HCT116 (cell line): ENCODE data around the gene FDXR. TPM values are rescaled to one million over a fixed set of nuclear protein-coding genes. Genes with fewer than 3 reads are reported as not detected.

ENCODE experiments used
- ATAC-seq: fragments of 200-7000 bp; cut with Tn5 transposase; 2 replicates; pipeline ENCODE4 v1.9.1; 2020; ENCODE audit warnings: mild to moderate bottlenecking, moderate library complexity
- BruUV-seq: library from RNA; stranded (reverse); fragments of 400-500 nt; replicated peaks from 2 replicates; lab custom pipeline; 2021; lab: Mats Ljungman, UMichigan
- CTCF ChIA-PET: fragments of 300-600 bp; sonication (Branson Sonifier 250); formaldehyde crosslinking; loops from one replicate; lab custom pipeline; 2021; ENCODE audit warnings: antibody characterized with exemption; lab: Charles Lee
- POLR2A ChIA-PET: fragments of 300-600, 350-600 bp; sonication (Branson Sonifier 250); formaldehyde crosslinking; loops from one replicate; lab custom pipeline; 2021; ENCODE audit warnings: antibody characterized with exemption; lab: Charles Lee
- RAD21 ChIA-PET, 2 experiments: fragments of 300-600 bp; sonication (Branson Sonifier 250); formaldehyde crosslinking; loops; one replicate each; lab custom pipeline; 2023; ENCODE audit warnings: low total read pairs in 2 of 2; ENCODE audit not compliant: uncharacterized antibody in 2 of 2, unreplicated experiment in 2 of 2, low non-redundant PET in 1 of 2; lab: Charles Lee
- DNase-seq: peaks from one replicate; pipeline ENCODE4 v3.0.0-alpha.2; 2010; ENCODE audit warnings: low read depth, low spot score
- H2AFZ ChIP-seq: fragments of 200-600 bp; shearing (Covaris generic), sonication (generic); 2 replicates; pipeline ENCODE4 v1.6.1; 2017; ENCODE audit warnings: low read depth, mixed run types, mixed read lengths, antibody characterized with exemption, low read length; ENCODE audit not compliant: poor library complexity, severe bottlenecking
- H3K27ac ChIP-seq: 2 replicates; pipeline ENCODE4 v1.5.1; 2012; ENCODE audit warnings: low read depth, low read length
- H3K27me3 ChIP-seq: fragments of 200-600 bp; sonication (generic); 2 replicates; pipeline ENCODE4 v1.6.1; 2016; ENCODE audit warnings: mixed run types, low read length, mixed read lengths; ENCODE audit not compliant: insufficient read depth
- H3K36me3 ChIP-seq, 2 experiments: fragments of 200-500 bp in 1 of 2; fragments of 200-600 bp in 1 of 2; sonication (Bioruptor generic) in 1 of 2; sonication (generic) in 1 of 2; 2 replicates each; pipeline versions ENCODE4 v1.5.1 to v1.6.1; 2014 to 2016; ENCODE audit warnings: low read length in 2 of 2, inconsistent platforms in 1 of 2, mixed read lengths in 1 of 2, mixed run types in 1 of 2; ENCODE audit not compliant: insufficient read depth in 2 of 2, control insufficient read depth in 1 of 2
- H3K4me1 ChIP-seq, 2 experiments: fragments of 200-600 bp in 1 of 2; sonication (generic) in 1 of 2; 2 replicates each; pipeline versions ENCODE4 v1.5.1 to v1.6.1; 2012 to 2017; ENCODE audit warnings: low read length in 2 of 2, inconsistent platforms in 1 of 2, mild to moderate bottlenecking in 1 of 2, mixed read lengths in 1 of 2, mixed run types in 1 of 2, moderate library complexity in 1 of 2; ENCODE audit not compliant: insufficient read depth in 2 of 2, control insufficient read depth in 1 of 2
- H3K4me2 ChIP-seq: fragments of 200-600 bp; sonication (generic); 2 replicates; pipeline ENCODE4 v1.6.1; 2017; ENCODE audit warnings: mixed run types, low read length, mixed read lengths
- H3K4me3 ChIP-seq, 2 experiments: fragments of 200-600 bp in 1 of 2; sonication (generic) in 1 of 2; replicated peaks in 1 of 2; 2 replicates each; pipeline ENCODE4 v1.5.1; 2011 to 2016; ENCODE audit warnings: low read length in 2 of 2, control low read depth in 1 of 2, low read depth in 1 of 2, mild to moderate bottlenecking in 1 of 2, mixed read lengths in 1 of 2, mixed run types in 1 of 2
- H3K79me2 ChIP-seq: fragments of 200-600 bp; sonication (generic); 2 replicates; pipeline ENCODE4 v1.6.1; 2017; ENCODE audit warnings: mild to moderate bottlenecking, mixed run types, low read length, moderate library complexity, mixed read lengths; ENCODE audit not compliant: insufficient read depth
- H3K9ac ChIP-seq: fragments of 200-600 bp; sonication (generic); 2 replicates; pipeline ENCODE4 v1.6.1; 2016; ENCODE audit warnings: low read length, mixed read lengths
- H3K9me2 ChIP-seq: fragments of 200-600 bp; sonication (generic), shearing (Covaris generic); 2 replicates; pipeline ENCODE4 v1.6.1; 2017; ENCODE audit warnings: mixed run types, mild to moderate bottlenecking, moderate library complexity; ENCODE audit not compliant: insufficient read depth
- H3K9me3 ChIP-seq, 2 experiments: fragments of 200-500 bp in 1 of 2; fragments of 200-600 bp in 1 of 2; sonication (Bioruptor generic) in 1 of 2; sonication (generic) in 1 of 2; 2 replicates each; pipeline ENCODE4 v1.6.1; 2014 to 2017; ENCODE audit warnings: low read length in 2 of 2, mixed read lengths in 2 of 2, inconsistent platforms in 1 of 2, low read depth in 1 of 2, mild to moderate bottlenecking in 1 of 2, mixed run types in 1 of 2, moderate library complexity in 1 of 2; ENCODE audit not compliant: control insufficient read depth in 1 of 2, insufficient read depth in 1 of 2
- H4K20me1 ChIP-seq: fragments of 200-600 bp; sonication (generic), shearing (Covaris generic); 2 replicates; pipeline ENCODE4 v1.6.1; 2017; ENCODE audit warnings: mixed run types, mild to moderate bottlenecking, moderate library complexity; ENCODE audit not compliant: insufficient read depth
- CBX3 ChIP-seq: IDR thresholded peaks from 2 replicates; pipeline ENCODE4 v1.6.1; 2012; ENCODE audit warnings: low read depth
- CEBPB ChIP-seq: IDR thresholded peaks from 2 replicates; pipeline ENCODE4 v1.6.1; 2012; ENCODE audit warnings: low read depth
- EGR1 ChIP-seq: IDR thresholded peaks from 2 replicates; pipeline ENCODE4 v1.6.1; 2012; ENCODE audit warnings: low read depth
- ELF1 ChIP-seq: IDR thresholded peaks from 2 replicates; pipeline ENCODE4 v1.6.1; 2012; ENCODE audit warnings: low read depth, borderline replicate concordance
- FOSL1 ChIP-seq: IDR thresholded peaks from 2 replicates; pipeline ENCODE4 v1.6.1; 2012; ENCODE audit warnings: low read depth
- POLR2A ChIP-seq: IDR thresholded peaks from 2 replicates; pipeline ENCODE4 v1.7.0; 2011; ENCODE audit warnings: borderline replicate concordance; ENCODE audit not compliant: insufficient read depth, insufficient read length; ENCODE audit errors: extremely low read depth
- POLR2AphosphoS5 ChIP-seq: IDR thresholded peaks from 2 replicates; pipeline ENCODE4 v1.6.1; 2011; ENCODE audit warnings: mild to moderate bottlenecking, low read depth, low read length, moderate library complexity
- SP1 ChIP-seq: IDR thresholded peaks from 2 replicates; pipeline ENCODE4 v1.6.1; 2012; ENCODE audit warnings: low read depth
- TCF7L2 ChIP-seq: IDR thresholded peaks from 2 replicates; pipeline ENCODE4 v1.7.0; 2011; ENCODE audit warnings: borderline replicate concordance, inconsistent platforms; ENCODE audit not compliant: insufficient read depth, insufficient read length; ENCODE audit errors: extremely low read depth
- YY1 ChIP-seq: IDR thresholded peaks from 2 replicates; pipeline ENCODE4 v1.6.1; 2011; ENCODE audit warnings: low read length, low read depth, moderate library complexity, mild to moderate bottlenecking; ENCODE audit not compliant: insufficient replicate concordance; ENCODE audit errors: extremely low read depth
- ZFX ChIP-seq: fragments of 450-650 bp; IDR thresholded peaks from 2 replicates; pipeline ENCODE4 v1.6.1; 2017
- ZNF274 ChIP-seq: fragments of 200-500 bp; sonication (Bioruptor generic); IDR thresholded peaks from 2 replicates; pipeline ENCODE4 v1.6.1; 2014; ENCODE audit warnings: mild to moderate bottlenecking, low read depth, low read length, inconsistent platforms
- intact Hi-C: fragments of 100-400 bp; cut with micrococcal nuclease; formaldehyde crosslinking; loops from 2 replicates; pipeline ENCODE4 v1.10.0; 2022
- total RNA-seq: library from RNA; stranded (reverse); gene quantifications from one replicate; pipeline ENCODE4 v1.2.1, GENCODE V29; 2021; ENCODE audit not compliant: unreplicated experiment
- TF ChIP-seq, protein P1 (sequence below): IDR thresholded peaks from 2 replicates; pipeline ENCODE4 v1.6.1; 2012
- TF ChIP-seq, protein P2 (sequence below), 3 experiments: fragments of 200-600 bp in 1 of 3; sonication (generic) in 1 of 3; IDR thresholded peaks in 2 of 3; conservative IDR thresholded peaks in 1 of 3; 2 replicates each; pipeline ENCODE4 v1.5.1; 2012 to 2017; ENCODE audit warnings: low read depth in 2 of 3, low read length in 2 of 3, antibody characterized with exemption in 1 of 3, borderline replicate concordance in 1 of 3, control low read depth in 1 of 3, mild to moderate bottlenecking in 1 of 3, mixed read lengths in 1 of 3, mixed run types in 1 of 3, moderate library complexity in 1 of 3; ENCODE audit not compliant: insufficient read depth in 1 of 3
- TF ChIP-seq, protein P3 (sequence below): IDR thresholded peaks from 2 replicates; pipeline ENCODE4 v1.6.1; 2011; ENCODE audit warnings: mild to moderate bottlenecking, low read length, moderate library complexity; ENCODE audit not compliant: insufficient replicate concordance; ENCODE audit errors: extremely low read depth

FDXR gene
- total RNA-seq, 1 experiment from 2014 or later: 98.8 TPM

DNA sequence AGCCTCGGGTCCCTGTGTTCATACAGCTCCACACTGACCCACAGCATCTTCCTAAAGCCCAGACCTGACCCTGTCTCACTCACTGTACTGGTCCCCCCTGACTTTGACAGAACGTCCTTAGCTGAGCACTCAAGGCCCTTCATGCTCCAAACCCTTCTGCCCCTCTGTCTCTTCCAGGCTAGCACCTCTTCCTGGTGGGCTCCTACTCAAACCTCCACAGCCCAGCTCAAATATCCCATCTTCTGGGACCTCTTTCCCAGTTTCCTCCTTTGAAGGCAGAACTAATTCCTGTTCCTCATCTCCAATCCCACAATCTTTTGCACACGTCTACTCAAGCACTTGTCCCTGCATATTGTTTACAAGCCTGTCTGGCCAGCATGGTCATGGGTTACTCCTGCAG, 21.9 kb downstream of the FDXR start:
- no peak for DNase-seq
- Histone ChIP-seq H3K27me3 (no peaks in the 10 kb centered on the region), H2AFZ (no peak overlapping the region), H3K9ac (no peak overlapping the region), H3K4me2 (no peak overlapping the region), H4K20me1 (no peaks in the 10 kb centered on the region), H3K4me3 (no peak overlapping the region), H3K79me2 (no peaks in the 10 kb centered on the region), H3K27ac (no peak overlapping the region), H3K9me3 (no peaks in the 10 kb centered on the region), H3K36me3 (no peaks in the 10 kb centered on the region), H3K4me1 (peaks cover 0 to 12% of the 10 kb centered on the region in 2 experiments; a peak in 2 of 4 replicates), H3K9me2 (no peaks in the 10 kb centered on the region)
- no TSS peak for BruUV-seq
- TF ChIP-seq YY1: no peak
- TF ChIP-seq CEBPB: no peak
- TF ChIP-seq ELF1: no peak
- TF ChIP-seq FOSL1: no peak
- TF ChIP-seq ZFX: no peak
- ATAC-seq: no peak
- CTCF ChIA-PET: no interaction called here
- POLR2A ChIA-PET: no interaction called here
- RAD21 ChIA-PET: no interaction called here
- intact Hi-C loops: no loop called here

DNA sequence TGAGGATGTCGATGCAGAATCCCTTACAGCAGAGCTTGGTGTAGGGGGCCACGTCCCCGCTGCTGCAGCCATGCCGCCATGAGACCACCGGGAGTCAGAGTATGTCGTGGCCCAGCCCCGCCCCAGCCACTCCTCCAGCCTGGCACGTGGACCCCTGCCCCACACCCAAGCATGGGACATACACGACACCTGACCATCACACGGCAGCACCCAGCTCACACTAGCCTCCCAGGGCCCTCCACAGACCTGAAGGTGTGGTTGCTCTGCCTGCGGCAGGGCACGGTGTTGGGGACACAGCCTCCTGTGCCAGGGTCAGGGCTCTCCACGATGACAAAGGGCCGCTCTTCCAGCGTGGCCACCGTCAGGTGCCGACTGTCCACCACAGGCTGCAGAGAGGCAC, 22.5 kb downstream of the FDXR start:
- H3K4me3 ChIP-seq: no peak overlapping the region
- DNase-seq (no peak), ATAC-seq (no peak)
- H3K36me3 ChIP-seq: no peaks in the 10 kb centered on the region
- no peaks in the 10 kb centered on the region for H3K9me2 ChIP-seq
- no peak overlapping the region for H3K4me2 ChIP-seq
- H4K20me1 ChIP-seq: no peaks in the 10 kb centered on the region
- H3K9me3 ChIP-seq: no peaks in the 10 kb centered on the region
- POLR2A ChIA-PET: no interaction called here
- H3K27ac ChIP-seq: no peak overlapping the region
- no peaks in the 10 kb centered on the region for H3K27me3 ChIP-seq
- peaks cover 0 to 12% of the 10 kb centered on the region in 2 experiments; a peak in 2 of 4 replicates for H3K4me1 ChIP-seq
- intact Hi-C loops: no loop called here
- no TSS peak for BruUV-seq
- CTCF ChIA-PET: interaction anchor here (0.7 kb wide), 1 partner anchor 10 kb away, joined by 3 read pairs; no protein-coding TSS in a partner anchor
- no peak overlapping the region for H3K9ac ChIP-seq
- no peaks in the 10 kb centered on the region for H3K79me2 ChIP-seq
- no peak overlapping the region for H2AFZ ChIP-seq
- TF ChIP-seq, protein P1, sequence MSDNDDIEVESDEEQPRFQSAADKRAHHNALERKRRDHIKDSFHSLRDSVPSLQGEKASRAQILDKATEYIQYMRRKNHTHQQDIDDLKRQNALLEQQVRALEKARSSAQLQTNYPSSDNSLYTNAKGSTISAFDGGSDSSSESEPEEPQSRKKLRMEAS: no peak
- TF ChIP-seq POLR2A (no peak), EGR1 (no peak), TCF7L2 (no peak), POLR2AphosphoS5 (no peak), ELF1 (no peak), SP1 (no peak), CBX3 (no peak), ZNF274 (no peak), ZFX (no peak)
- TF ChIP-seq, protein P2, sequence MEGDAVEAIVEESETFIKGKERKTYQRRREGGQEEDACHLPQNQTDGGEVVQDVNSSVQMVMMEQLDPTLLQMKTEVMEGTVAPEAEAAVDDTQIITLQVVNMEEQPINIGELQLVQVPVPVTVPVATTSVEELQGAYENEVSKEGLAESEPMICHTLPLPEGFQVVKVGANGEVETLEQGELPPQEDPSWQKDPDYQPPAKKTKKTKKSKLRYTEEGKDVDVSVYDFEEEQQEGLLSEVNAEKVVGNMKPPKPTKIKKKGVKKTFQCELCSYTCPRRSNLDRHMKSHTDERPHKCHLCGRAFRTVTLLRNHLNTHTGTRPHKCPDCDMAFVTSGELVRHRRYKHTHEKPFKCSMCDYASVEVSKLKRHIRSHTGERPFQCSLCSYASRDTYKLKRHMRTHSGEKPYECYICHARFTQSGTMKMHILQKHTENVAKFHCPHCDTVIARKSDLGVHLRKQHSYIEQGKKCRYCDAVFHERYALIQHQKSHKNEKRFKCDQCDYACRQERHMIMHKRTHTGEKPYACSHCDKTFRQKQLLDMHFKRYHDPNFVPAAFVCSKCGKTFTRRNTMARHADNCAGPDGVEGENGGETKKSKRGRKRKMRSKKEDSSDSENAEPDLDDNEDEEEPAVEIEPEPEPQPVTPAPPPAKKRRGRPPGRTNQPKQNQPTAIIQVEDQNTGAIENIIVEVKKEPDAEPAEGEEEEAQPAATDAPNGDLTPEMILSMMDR (IDR thresholded peaks at IDR 0.05 in 2 of 3, conservative IDR thresholded peaks at IDR 0.05 in 1 of 3; ENCODE audit: borderline replicate concordance in 1 of 3, insufficient read depth in 1 of 3, low read depth in 2 of 3, low read length in 2 of 3): no peak
- TF ChIP-seq, protein P3, sequence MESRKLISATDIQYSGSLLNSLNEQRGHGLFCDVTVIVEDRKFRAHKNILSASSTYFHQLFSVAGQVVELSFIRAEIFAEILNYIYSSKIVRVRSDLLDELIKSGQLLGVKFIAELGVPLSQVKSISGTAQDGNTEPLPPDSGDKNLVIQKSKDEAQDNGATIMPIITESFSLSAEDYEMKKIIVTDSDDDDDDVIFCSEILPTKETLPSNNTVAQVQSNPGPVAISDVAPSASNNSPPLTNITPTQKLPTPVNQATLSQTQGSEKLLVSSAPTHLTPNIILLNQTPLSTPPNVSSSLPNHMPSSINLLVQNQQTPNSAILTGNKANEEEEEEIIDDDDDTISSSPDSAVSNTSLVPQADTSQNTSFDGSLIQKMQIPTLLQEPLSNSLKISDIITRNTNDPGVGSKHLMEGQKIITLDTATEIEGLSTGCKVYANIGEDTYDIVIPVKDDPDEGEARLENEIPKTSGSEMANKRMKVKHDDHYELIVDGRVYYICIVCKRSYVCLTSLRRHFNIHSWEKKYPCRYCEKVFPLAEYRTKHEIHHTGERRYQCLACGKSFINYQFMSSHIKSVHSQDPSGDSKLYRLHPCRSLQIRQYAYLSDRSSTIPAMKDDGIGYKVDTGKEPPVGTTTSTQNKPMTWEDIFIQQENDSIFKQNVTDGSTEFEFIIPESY: no peak
- RAD21 ChIA-PET: no interaction called here
